Ascending aorta (tissue), 2 donors: ENCODE results near the gene KRT222. TPM values are rescaled to one million over a fixed set of nuclear protein-coding genes. Genes with fewer than 3 reads are reported as not detected.
A peak's percentile ranks its signal among the peaks of the same experiment; 100 is the strongest.

Experiments
- DNase-seq, 2 donors: peaks; one replicate each; pipeline ENCODE4 v3.0.0-alpha.2; 2019; ENCODE audit warnings: low spot score in 2 of 2
- H3K27ac ChIP-seq, 2 donors: fragments of 200-600 bp; sonication (generic); one replicate each; pipeline ENCODE4 v1.5.1; 2016 to 2017; ENCODE audit warnings: mild to moderate bottlenecking in 1 of 2
- H3K27me3 ChIP-seq: fragments of 200-600 bp; sonication (generic); one replicate; pipeline ENCODE4 v1.5.1; 2017
- H3K36me3 ChIP-seq, 2 donors: fragments of 200-600 bp; sonication (generic); one replicate each; pipeline ENCODE4 v1.5.1; 2016
- H3K4me1 ChIP-seq, 2 donors: fragments of 200-600 bp; sonication (generic); one replicate each; pipeline ENCODE4 v1.5.1; 2016 to 2017; ENCODE audit warnings: mild to moderate bottlenecking in 1 of 2
- H3K4me3 ChIP-seq, 2 donors: fragments of 200-600 bp; sonication (generic); one replicate each; pipeline ENCODE4 v1.5.1; 2016 to 2017; ENCODE audit warnings: mild to moderate bottlenecking in 1 of 2
- H3K9me3 ChIP-seq, 2 donors: fragments of 200-600 bp; sonication (generic); one replicate each; pipeline ENCODE4 v1.5.1; 2016
- CTCF ChIP-seq, 3 experiments: fragments of 200-600 bp in 2 of 3; fragments of 450-650 bp in 1 of 3; sonication (generic) in 2 of 3; IDR thresholded peaks; one replicate each; pipeline ENCODE4 v1.5.1; 2016 to 2019; ENCODE audit warnings: antibody characterized with exemption in 3 of 3, mild to moderate bottlenecking in 1 of 3, moderate library complexity in 1 of 3
- intact Hi-C: fragments of 100-400 bp; cut with DNase I; formaldehyde crosslinking; loops from one replicate; pipeline ENCODE4 v1.15.1; 2023
- total RNA-seq: library from RNA; depleted of rRNA; stranded (reverse); fragments of >200 nt; gene quantifications from one replicate; pipeline ENCODE4 v1.1.0, GENCODE V29; 2016

Gene KRT222
- total RNA-seq, 1 donor from 2014 or later: 3.4 TPM

- no peaks in the 10 kb centered on the region for H3K27me3 ChIP-seq
- H3K27ac ChIP-seq: no peak overlapping the region
- intact Hi-C loops: loop anchor here (5.0 to 10.0 kb wide), 3 partner anchors 179 to 1041 kb away; partner anchors contain the start of genes EIF1 and KRT10
- H3K9me3 ChIP-seq: no peaks in the 10 kb centered on the region
- no peak for TF ChIP-seq CTCF (IDR thresholded peaks at IDR 0.05)
- H3K4me1 ChIP-seq: peaks cover 15 to 31% of the 10 kb centered on the region in 2 donors
- DNase-seq: no peak
- H3K4me3 ChIP-seq: peak overlapping the region in 1 of 2 donors; percentile 96
- peaks cover 17 to 40% of the 10 kb centered on the region in 2 donors for H3K36me3 ChIP-seq
Observed at GRCh38 chr17:40645943-40646342, 19.0 kb downstream of the KRT222 start.

- no peak for TF ChIP-seq CTCF (IDR thresholded peaks at IDR 0.05)
- Histone ChIP-seq H3K36me3 (peaks cover 17 to 40% of the 10 kb centered on the region in 2 donors), H3K4me3 (no peak overlapping the region), H3K9me3 (no peaks in the 10 kb centered on the region), H3K27me3 (no peaks in the 10 kb centered on the region), H3K27ac (no peak overlapping the region), H3K4me1 (peaks cover 15 to 31% of the 10 kb centered on the region in 2 donors)
- intact Hi-C loops: loop anchor here (5.0 to 10.0 kb wide), 3 partner anchors 180 to 1042 kb away; partner anchors contain the start of genes EIF1 and KRT10
- no peak for DNase-seq
Observed at GRCh38 chr17:40645291-40645690, 19.7 kb downstream of the KRT222 start.

GRCh38 chr17:40637931-40638330, 27.0 kb downstream of the KRT222 start:
- no peaks in the 10 kb centered on the region for H3K27me3 ChIP-seq
- H3K27ac ChIP-seq: no peak overlapping the region
- H3K9me3 ChIP-seq: no peaks in the 10 kb centered on the region
- DNase-seq: no peak
- no peak for TF ChIP-seq CTCF (IDR thresholded peaks at IDR 0.05)
- peaks cover 64 to 70% of the 10 kb centered on the region in 2 donors for H3K36me3 ChIP-seq
- intact Hi-C loops: no loop called here
- H3K4me3 ChIP-seq: no peak overlapping the region
- H3K4me1 ChIP-seq: no peaks in the 10 kb centered on the region

GRCh38 chr17:40633871-40634270, 31.1 kb downstream of the KRT222 start:
- Histone ChIP-seq H3K27ac (no peak overlapping the region), H3K9me3 (no peaks in the 10 kb centered on the region), H3K27me3 (no peaks in the 10 kb centered on the region), H3K36me3 (peaks cover 82 to 92% of the 10 kb centered on the region in 2 donors), H3K4me1 (no peaks in the 10 kb centered on the region), H3K4me3 (no peak overlapping the region)
- DNase-seq: no peak
- no peak for TF ChIP-seq CTCF (IDR thresholded peaks at IDR 0.05)
- intact Hi-C loops: no loop called here

GRCh38 chr17:40632216-40632615, 32.8 kb downstream of the KRT222 start:
- no peak for TF ChIP-seq CTCF (IDR thresholded peaks at IDR 0.05)
- no peak for DNase-seq
- H3K4me3 ChIP-seq: no peak overlapping the region
- H3K27ac ChIP-seq: no peak overlapping the region
- intact Hi-C loops: no loop called here
- H3K36me3 ChIP-seq: peaks cover 85 to 87% of the 10 kb centered on the region in 2 donors
- no peaks in the 10 kb centered on the region for H3K9me3 ChIP-seq
- H3K27me3 ChIP-seq: no peaks in the 10 kb centered on the region
- no peaks in the 10 kb centered on the region for H3K4me1 ChIP-seq

- no peak for DNase-seq
- Histone ChIP-seq H3K27me3 (no peaks in the 10 kb centered on the region), H3K36me3 (peaks cover 64 to 66% of the 10 kb centered on the region in 2 donors), H3K9me3 (no peaks in the 10 kb centered on the region), H3K4me1 (no peaks in the 10 kb centered on the region), H3K4me3 (no peak overlapping the region), H3K27ac (no peak overlapping the region)
- TF ChIP-seq CTCF (IDR thresholded peaks at IDR 0.05): no peak
- intact Hi-C loops: no loop called here
Observed at GRCh38 chr17:40629842-40630241, 35.1 kb downstream of the KRT222 start.
